HepG2 (cell line): ENCODE data around the gene ZNF385B. TPM values are rescaled to one million over a fixed set of nuclear protein-coding genes. Genes with fewer than 3 reads are reported as not detected.

ENCODE experiments used
- ATAC-seq: fragments of 200-7000 bp; cut with Tn5 transposase; 3 replicates; pipeline ENCODE4 v1.9.1; 2020; ENCODE audit warnings: mild to moderate bottlenecking, moderate library complexity
- BruUV-seq: library from RNA; stranded (reverse); fragments of 400-500 nt; replicated peaks from 2 replicates; lab custom pipeline; 2021; lab: Mats Ljungman, UMichigan
- CTCF ChIA-PET: fragments of 300-600 bp; formaldehyde crosslinking; extraction: SDS; loops from one replicate; lab custom pipeline; 2021; ENCODE audit warnings: low total read pairs, inconsistent platforms, low intra/inter-chr PET ratio; lab: Yijun Ruan, JAX
- POLR2A ChIA-PET: fragments of 350-600 bp; sonication (Branson Sonifier 250); formaldehyde crosslinking; loops from one replicate; lab custom pipeline; 2020; ENCODE audit warnings: antibody characterized with exemption, inconsistent platforms; lab: Yijun Ruan, JAX
- DNase-seq: peaks from one replicate; pipeline ENCODE4 v3.0.0-alpha.2; 2015; ENCODE audit warnings: low spot score
- FAIRE-seq: peaks from 3 replicates; lab custom pipeline; 2011; peaks lifted over from hg19 to GRCh38; lab: Jason Lieb, UNC
- H2AFZ ChIP-seq: one replicate; pipeline ENCODE4 v1.6.1; 2011; ENCODE audit warnings: low read length, inconsistent platforms
- H3K27ac ChIP-seq: fragments of 300-600 bp; 3 replicates; pipeline ENCODE4 v1.8.0; 2011; ENCODE audit warnings: mixed run types, mild to moderate bottlenecking, mixed read lengths, low read length, inconsistent platforms; ENCODE audit not compliant: insufficient read depth; ENCODE audit errors: extremely low read length
- H3K27me3 ChIP-seq, 2 experiments: fragments of 200-600 bp in 1 of 2; 2 replicates in 1 of 2; 3 replicates in 1 of 2; pipeline versions ENCODE4 v1.6.0 to v1.8.0; 2011; ENCODE audit warnings: low read length in 2 of 2, mild to moderate bottlenecking in 2 of 2, moderate library complexity in 2 of 2, inconsistent platforms in 1 of 2; ENCODE audit not compliant: insufficient read depth in 2 of 2, control insufficient read depth in 1 of 2
- H3K36me3 ChIP-seq, 2 experiments: fragments of 200-600 bp in 1 of 2; replicated peaks in 1 of 2; 2 replicates in 1 of 2; 3 replicates in 1 of 2; pipeline versions ENCODE4 v1.5.1 to v1.8.0; 2011; ENCODE audit warnings: low read length in 2 of 2, inconsistent platforms in 1 of 2; ENCODE audit not compliant: insufficient read depth in 2 of 2, control insufficient read depth in 1 of 2
- H3K4me1 ChIP-seq: 2 replicates; pipeline ENCODE4 v1.5.1; 2012; ENCODE audit warnings: low read length, inconsistent platforms; ENCODE audit not compliant: insufficient read depth
- H3K4me2 ChIP-seq: 2 replicates; pipeline ENCODE4 v1.6.0; 2011; ENCODE audit warnings: low read depth, low read length, inconsistent platforms
- H3K4me3 ChIP-seq, 3 experiments: fragments of 200-600 bp in 1 of 3; sonication (generic), shearing (Covaris generic) in 1 of 3; replicated peaks in 1 of 3; 2 replicates each; pipeline ENCODE4 v1.5.1; 2011 to 2016; ENCODE audit warnings: low read length in 3 of 3, inconsistent platforms in 2 of 3, low read depth in 2 of 3, mild to moderate bottlenecking in 2 of 3, control low read depth in 1 of 3, mixed read lengths in 1 of 3; ENCODE audit not compliant: insufficient read depth in 1 of 3
- H3K79me2 ChIP-seq: one replicate; pipeline ENCODE4 v1.6.1; 2011; ENCODE audit warnings: low read length, inconsistent platforms; ENCODE audit not compliant: insufficient read depth
- H3K9ac ChIP-seq: 2 replicates; pipeline ENCODE4 v1.6.0; 2011; ENCODE audit warnings: mild to moderate bottlenecking, low read depth, low read length, inconsistent platforms; ENCODE audit not compliant: insufficient read depth
- H3K9me3 ChIP-seq: 2 replicates; pipeline ENCODE4 v1.5.1; 2012; ENCODE audit warnings: mild to moderate bottlenecking, low read length
- H4K20me1 ChIP-seq: 2 replicates; pipeline ENCODE4 v1.6.0; 2011; ENCODE audit warnings: inconsistent platforms, mild to moderate bottlenecking, low read length, moderate library complexity; ENCODE audit not compliant: insufficient read depth
- ELF4 ChIP-seq: sonication (generic); formaldehyde crosslinking; IDR thresholded peaks from 2 replicates; pipeline ENCODE4 v1.5.0; 2020; ENCODE audit warnings: missing genetic modification reagents, mild to moderate bottlenecking, moderate library complexity, borderline replicate concordance
- GZF1 ChIP-seq: sonication (generic); formaldehyde crosslinking; IDR thresholded peaks from 2 replicates; pipeline ENCODE4 v1.5.1; 2020; ENCODE audit warnings: mild to moderate bottlenecking, missing genetic modification reagents
- HES4 ChIP-seq: sonication (generic); formaldehyde crosslinking; IDR thresholded peaks from 2 replicates; pipeline ENCODE4 v1.9.0; 2021; ENCODE audit warnings: mild to moderate bottlenecking, missing genetic modification reagents, borderline replicate concordance
- RBM39 ChIP-seq: fragments of 200-400 bp; formaldehyde crosslinking; IDR thresholded peaks from one replicate; pipeline ENCODE4 v1.6.1; 2018; ENCODE audit warnings: antibody characterized with exemption, mild to moderate bottlenecking, low read depth, low read length; ENCODE audit not compliant: poor library complexity, severe bottlenecking
- RFX3 ChIP-seq: IDR thresholded peaks from 2 replicates; pipeline ENCODE4 v1.6.1; 2016; ENCODE audit warnings: missing biosample characterization, missing genetic modification reagents
- RXRB ChIP-seq: IDR thresholded peaks from 2 replicates; pipeline ENCODE4 v1.6.1; 2016; ENCODE audit warnings: borderline replicate concordance, missing genetic modification reagents, missing compliant biosample characterization
- SMAD9 ChIP-seq: sonication (generic); formaldehyde crosslinking; IDR thresholded peaks from 2 replicates; pipeline ENCODE4 v1.5.1; 2020; ENCODE audit warnings: mild to moderate bottlenecking, missing genetic modification reagents
- ZMYM4 ChIP-seq: sonication (generic); formaldehyde crosslinking; IDR thresholded peaks from 2 replicates; pipeline ENCODE4 v1.8.1; 2023; ENCODE audit warnings: mild to moderate bottlenecking, missing genetic modification reagents
- ZNF253 ChIP-seq: sonication (generic); formaldehyde crosslinking; IDR thresholded peaks from 2 replicates; pipeline ENCODE4 v1.8.0; 2022; ENCODE audit warnings: mild to moderate bottlenecking, missing genetic modification reagents, borderline replicate concordance
- ZNF317 ChIP-seq: sonication (generic); formaldehyde crosslinking; IDR thresholded peaks from 2 replicates; pipeline ENCODE4 v1.5.0; 2020; ENCODE audit warnings: mild to moderate bottlenecking, missing genetic modification reagents
- WGBS: methylation state at CpG from one replicate; pipeline ENCODE4 v1.1.6; 2017; ENCODE audit warnings: low lambda C conversion rate; 5-methylcytosine and 5-hydroxymethylcytosine counted together
- in situ Hi-C: cut with HindIII; loops from 2 replicates; pipeline ENCODE4 v1.10.0; 2017; ENCODE audit warnings: low pct_unique_long_range_greater_than_20kb; ENCODE audit not compliant: extremely low pct_ligation_motif_present
- intact Hi-C: fragments of 100-400 bp; cut with micrococcal nuclease; formaldehyde crosslinking; loops from one replicate; pipeline ENCODE4 v1.10.0; 2022; ENCODE audit not compliant: unreplicated experiment
- polyA plus RNA-seq, 8 experiments: library from polyadenylated mRNA; depleted of rRNA in 3 of 8; stranded (reverse) in 7 of 8; unstranded in 1 of 8; fragments of >200 nt; fragmentation: Illumina TruSeq in 4 of 8; extraction: Trizol in 4 of 8; gene quantifications; 2 replicates each; pipeline versions ENCODE4 v1.2.1 to v1.2.3, GENCODE V29; 2011 to 2016; ENCODE audit warnings: low read depth in 4 of 8, missing spikeins in 1 of 8, mixed read lengths in 1 of 8; ENCODE audit not compliant: insufficient read depth in 1 of 8
- total RNA-seq, 5 experiments: library from RNA; depleted of rRNA; stranded (reverse); fragments of >200 nt; fragmentation: Illumina TruSeq; extraction: Trizol; gene quantifications; 2 replicates each; pipeline ENCODE4 v1.2.3, GENCODE V29; 2016; ENCODE audit warnings: low read depth in 1 of 5

ZNF385B gene
- total and polyA plus RNA-seq, 2 of the 13 experiments (the other 11 are each of a cell fraction or from before 2014, with no cell fraction given) = 3.3 to 6.7 TPM

DNA sequence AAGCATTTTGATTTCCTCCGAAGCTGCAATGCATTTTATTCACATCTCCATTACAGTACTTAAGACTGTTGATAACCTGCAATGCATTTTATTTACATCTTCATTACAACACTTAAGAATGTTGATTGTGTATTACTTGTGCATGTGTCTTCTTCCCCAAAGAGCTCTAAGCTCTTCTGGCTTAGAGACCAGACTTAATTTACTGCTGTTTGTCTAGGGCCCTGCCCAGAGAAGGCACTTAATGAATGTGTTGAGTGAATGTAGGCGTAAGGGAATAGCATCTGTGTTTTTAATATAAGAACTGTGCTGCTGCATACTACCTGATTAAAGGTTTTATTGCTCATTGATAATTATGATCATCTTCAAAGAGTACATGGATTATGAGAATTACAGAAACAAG, 295.6 kb downstream of the ZNF385B start (continued):
- TF ChIP-seq RBM39 (no peak), RXRB (no peak), ZNF253 (CRISPR knock-in tag) (no peak), RFX3 (CRISPR knock-in tag) (no peak)
- TF ChIP-seq, all 625 proteins: peak for 0

- no TSS peak for BruUV-seq
- Histone ChIP-seq H3K36me3 (no peaks in the 10 kb centered on the region), H3K27ac (peak overlapping the region; percentile 84), H3K9ac (peak overlapping the region; percentile 46; the same call in 1 of the 2 replicates), H3K4me2 (peak overlapping the region; percentile 44), H3K9me3 (no peaks in the 10 kb centered on the region), H2AFZ (no peak overlapping the region), H4K20me1 (no peaks in the 10 kb centered on the region), H3K4me1 (peaks cover 58% of the 10 kb centered on the region), H3K4me3 (peak overlapping the region; percentile 28 to 34 (median 29); a peak in 4 of 6 replicates), H3K27me3 (no peaks in the 10 kb centered on the region), H3K79me2 (peaks cover 4% of the 10 kb centered on the region)
- intact Hi-C loops (no loop called here), in situ Hi-C loops (no loop called here)
- POLR2A ChIA-PET = interaction anchor here (0.8 to 1.0 kb wide), 2 partner anchors 17 to 19 kb away, joined by 3 read pairs; no protein-coding TSS in a partner anchor
- ATAC-seq (no peak), DNase-seq (no peak), FAIRE-seq (no peak)
- 79% methylated on average over 8 of the region's 8 CpGs for WGBS
- CTCF ChIA-PET = no interaction called here
- TF ChIP-seq SMAD9 (CRISPR knock-in tag) = no peak
- no peak for TF ChIP-seq ZNF317 (CRISPR knock-in tag)
- no peak for TF ChIP-seq ELF4 (CRISPR knock-in tag)
- 0 out of 2 replicates have a peak, but pooled peaks have one; percentile 31 for TF ChIP-seq ZMYM4
- TF ChIP-seq GZF1 (CRISPR knock-in tag) = peak; percentile 97
- no peak for TF ChIP-seq HES4 (CRISPR knock-in tag)
Measured at GRCh38 chr2:179562330-179562885, 299.0 kb downstream of the ZNF385B start.
